ENCODE data around the gene WWOX. TPM values are rescaled to one million over a fixed set of nuclear protein-coding genes. Genes with fewer than 3 reads are reported as not detected.

The WWOX gene
- total RNA-seq, 1 donor = 24.2 TPM

DNA sequence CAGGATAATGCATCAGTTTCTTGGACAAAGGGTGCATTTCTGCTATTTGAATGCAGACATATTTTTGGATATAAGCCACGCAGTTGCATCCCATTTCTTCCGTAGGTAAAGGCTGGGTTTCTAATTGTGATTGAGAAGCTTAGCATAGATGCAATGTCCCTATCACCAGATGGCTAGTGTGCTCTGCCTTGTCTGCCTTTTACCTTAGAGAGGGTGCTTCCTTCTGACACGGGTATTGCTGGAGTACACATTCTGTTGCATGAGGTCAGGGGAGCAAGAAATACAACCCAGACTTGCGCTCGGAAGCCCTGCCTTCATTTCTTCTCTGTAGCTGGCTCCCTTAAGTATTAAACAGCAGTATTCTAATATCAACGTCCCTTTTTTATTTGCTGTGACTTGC is 337.4 kb downstream of the WWOX start:
- no peak for DNase-seq (ENCODE audit: low read depth)
- H3K4me3 ChIP-seq (ENCODE audit: low read depth, low read length) = no peak overlapping the region
- no peak for TF ChIP-seq CTCF (IDR thresholded peaks at IDR 0.05; ENCODE audit: insufficient read depth, low read length)

DNA sequence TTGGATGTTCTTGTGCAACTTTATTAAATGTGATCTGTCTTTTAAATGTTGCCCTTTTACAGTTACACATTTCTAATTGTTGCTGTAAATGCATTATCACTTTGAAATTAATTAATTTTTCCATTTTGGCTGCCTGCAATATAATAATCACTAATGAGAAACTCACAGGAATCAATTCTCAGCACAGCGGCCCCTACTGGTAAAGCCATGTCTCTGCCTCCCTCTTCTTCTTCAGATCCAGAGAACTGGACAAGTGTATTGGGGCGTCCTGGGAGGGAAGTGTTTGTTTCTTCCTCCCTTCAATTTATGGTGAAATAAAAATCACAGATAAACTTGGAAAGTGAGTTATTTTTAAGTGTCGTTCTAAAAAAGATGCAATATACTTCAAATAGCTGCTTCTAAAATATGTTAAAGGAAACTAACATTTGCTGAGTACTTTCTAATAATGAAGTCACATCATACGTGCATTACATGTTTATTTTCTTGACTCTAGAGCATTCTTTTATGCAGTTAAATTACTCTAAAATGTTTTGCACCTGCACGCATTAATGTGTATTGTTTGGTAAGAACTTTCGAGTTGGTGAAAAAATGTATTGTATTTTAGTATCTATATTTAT is 338.0 kb downstream of the WWOX start:
- peak; percentile 43 for TF ChIP-seq CTCF (IDR thresholded peaks at IDR 0.05; ENCODE audit: insufficient read depth, low read length)
- no peak overlapping the region for H3K4me3 ChIP-seq (ENCODE audit: low read depth, low read length)
- no peak for DNase-seq (ENCODE audit: low read depth)

DNA sequence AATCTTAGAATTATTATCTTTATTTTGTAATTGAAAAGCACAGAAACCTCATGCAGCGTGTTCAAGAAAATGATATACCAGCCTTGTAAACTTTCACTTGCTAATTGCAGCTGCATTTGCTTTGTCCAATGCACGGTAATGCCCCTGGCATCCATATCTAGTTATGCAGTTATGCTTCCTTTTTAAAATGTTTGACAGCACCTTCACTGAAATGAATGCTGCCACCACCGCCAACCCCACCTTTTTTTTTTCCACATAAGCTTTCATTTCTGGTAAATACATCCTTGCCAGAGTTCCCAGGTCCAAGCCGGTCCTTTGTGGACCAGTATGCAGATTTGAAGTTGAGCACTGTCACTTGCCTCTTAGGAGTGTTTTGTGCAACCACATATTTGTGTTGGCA is 338.8 kb downstream of the WWOX start:
- no peak for DNase-seq (ENCODE audit: low read depth)
- H3K4me3 ChIP-seq (ENCODE audit: low read depth, low read length) = no peak overlapping the region
- TF ChIP-seq CTCF (IDR thresholded peaks at IDR 0.05; ENCODE audit: insufficient read depth, low read length) = no peak

GRCh38 chr16:78438632-78439031 is 339.2 kb downstream of the WWOX start:
- DNase-seq (ENCODE audit: low read depth) = no peak
- no peak overlapping the region for H3K4me3 ChIP-seq (ENCODE audit: low read depth, low read length)
- no peak for TF ChIP-seq CTCF (IDR thresholded peaks at IDR 0.05; ENCODE audit: insufficient read depth, low read length)

- no peak for TF ChIP-seq CTCF (IDR thresholded peaks at IDR 0.05; ENCODE audit: insufficient read depth, low read length)
- no peak overlapping the region for H3K4me3 ChIP-seq (ENCODE audit: low read depth, low read length)
- DNase-seq (ENCODE audit: low read depth) = no peak
These were observed 340.2 kb downstream of the WWOX start for GRCh38 chr16:78439646-78440045.

DNA sequence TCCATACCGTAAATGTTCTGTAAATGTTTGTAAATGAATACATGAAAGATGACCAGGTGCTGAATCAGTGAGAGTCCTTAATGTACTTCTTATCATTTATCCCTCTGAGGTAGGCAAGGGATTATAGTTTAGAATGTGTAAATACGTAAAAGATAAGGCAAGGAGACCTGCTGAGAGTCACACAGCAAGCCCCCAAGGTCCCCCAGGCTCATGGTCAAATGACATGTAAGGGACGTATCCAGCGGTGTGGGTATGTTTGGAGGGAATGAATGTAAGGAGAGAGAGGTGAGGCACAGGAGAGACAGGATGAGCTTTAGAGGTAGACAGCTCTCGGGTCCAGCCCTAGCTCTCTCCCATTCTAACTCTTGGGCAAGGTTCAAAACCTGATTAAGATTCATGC is 341.8 kb downstream of the WWOX start:
- no peak for DNase-seq (ENCODE audit: low read depth)
- no peak overlapping the region for H3K4me3 ChIP-seq (ENCODE audit: low read depth, low read length)
- TF ChIP-seq CTCF (IDR thresholded peaks at IDR 0.05; ENCODE audit: insufficient read depth, low read length) = no peak
